Measurements from ENCODE around the gene GRIA2. TPM values are rescaled to one million over a fixed set of nuclear protein-coding genes. Genes with fewer than 3 reads are reported as not detected.

Gene GRIA2
- total RNA-seq, 1 donor from 2014 or later = 0.07 TPM

DNA sequence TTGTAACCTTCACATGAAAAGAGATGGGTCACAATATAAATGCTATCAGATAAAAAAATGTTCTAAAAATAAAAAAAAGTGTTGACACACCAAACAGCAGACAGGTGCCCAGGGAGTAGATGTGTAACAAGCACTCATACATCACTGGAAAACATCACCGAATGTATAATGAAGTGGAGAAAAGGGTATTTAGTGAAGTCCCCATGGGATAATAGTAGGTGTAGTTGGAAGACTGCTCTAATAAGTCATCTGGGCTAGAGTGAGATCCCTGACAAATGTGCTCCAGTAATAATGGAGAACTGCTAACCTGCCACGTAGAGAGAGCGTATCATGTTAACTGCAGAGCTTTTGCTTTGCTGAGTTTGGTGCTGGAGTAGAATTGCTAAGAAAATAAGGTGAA, 152.0 kb downstream of the GRIA2 start:
- DNase-seq (ENCODE audit: low spot score) = no peak
- H3K36me3 ChIP-seq = no peaks in the 10 kb centered on the region
- Mint-ChIP-seq H3K27ac (no peak overlapping the region), H3K36me3 (no peaks in the 10 kb centered on the region), H3K27me3 (ENCODE audit: insufficient read depth, low read depth) (no peaks in the 10 kb centered on the region), H3K4me3 (no peak overlapping the region), H3K9me3 (no peaks in the 10 kb centered on the region), H3K4me1 (no peaks in the 10 kb centered on the region)
- no peak overlapping the region for H3K9ac ChIP-seq
- H3K79me2 ChIP-seq (ENCODE audit: low read depth) = no peaks in the 10 kb centered on the region
- no peak overlapping the region for H3K4me2 ChIP-seq
- no peaks in the 10 kb centered on the region for H3K4me1 ChIP-seq
- H3F3A ChIP-seq (ENCODE audit: low read depth) = no peaks in the 10 kb centered on the region
- H3K9me3 ChIP-seq (ENCODE audit: low read depth) = no peaks in the 10 kb centered on the region
- TF ChIP-seq EZH2phosphoT487 (IDR thresholded peaks at IDR 0.05) (no peak), EZH2 (IDR thresholded peaks at IDR 0.05) (no peak)
- TF ChIP-seq, protein P1, sequence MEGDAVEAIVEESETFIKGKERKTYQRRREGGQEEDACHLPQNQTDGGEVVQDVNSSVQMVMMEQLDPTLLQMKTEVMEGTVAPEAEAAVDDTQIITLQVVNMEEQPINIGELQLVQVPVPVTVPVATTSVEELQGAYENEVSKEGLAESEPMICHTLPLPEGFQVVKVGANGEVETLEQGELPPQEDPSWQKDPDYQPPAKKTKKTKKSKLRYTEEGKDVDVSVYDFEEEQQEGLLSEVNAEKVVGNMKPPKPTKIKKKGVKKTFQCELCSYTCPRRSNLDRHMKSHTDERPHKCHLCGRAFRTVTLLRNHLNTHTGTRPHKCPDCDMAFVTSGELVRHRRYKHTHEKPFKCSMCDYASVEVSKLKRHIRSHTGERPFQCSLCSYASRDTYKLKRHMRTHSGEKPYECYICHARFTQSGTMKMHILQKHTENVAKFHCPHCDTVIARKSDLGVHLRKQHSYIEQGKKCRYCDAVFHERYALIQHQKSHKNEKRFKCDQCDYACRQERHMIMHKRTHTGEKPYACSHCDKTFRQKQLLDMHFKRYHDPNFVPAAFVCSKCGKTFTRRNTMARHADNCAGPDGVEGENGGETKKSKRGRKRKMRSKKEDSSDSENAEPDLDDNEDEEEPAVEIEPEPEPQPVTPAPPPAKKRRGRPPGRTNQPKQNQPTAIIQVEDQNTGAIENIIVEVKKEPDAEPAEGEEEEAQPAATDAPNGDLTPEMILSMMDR (IDR thresholded peaks at IDR 0.05) = no peak
- H3K27me3 ChIP-seq = no peaks in the 10 kb centered on the region
- no peak overlapping the region for H3K4me3 ChIP-seq
- no peaks in the 10 kb centered on the region for H4K20me1 ChIP-seq (ENCODE audit: low read depth)
- no peak overlapping the region for H3K27ac ChIP-seq
- H2AFZ ChIP-seq (replicated peaks) = no peak overlapping the region

DNA sequence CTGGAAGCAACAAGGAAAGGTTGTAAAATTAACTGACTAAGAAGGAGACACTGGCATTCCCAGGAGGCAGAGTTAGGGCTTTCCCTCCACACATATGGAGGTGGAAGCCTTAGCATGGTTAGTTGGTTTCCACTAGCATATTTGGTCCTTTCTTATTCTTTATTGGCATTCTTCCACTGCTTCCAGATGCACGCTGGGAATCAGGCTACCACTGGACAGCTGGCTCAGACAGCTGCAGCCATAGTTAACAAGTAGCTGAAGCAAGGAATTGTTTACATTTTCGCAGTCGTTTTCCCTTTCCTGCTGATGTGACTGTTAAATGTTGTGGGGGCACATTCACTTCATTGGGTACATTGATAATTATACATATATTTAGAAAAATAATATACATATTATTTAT, 169.2 kb downstream of the GRIA2 start:
- H3F3A ChIP-seq (ENCODE audit: low read depth) = no peaks in the 10 kb centered on the region
- Mint-ChIP-seq H3K9me3 (peaks cover 2% of the 10 kb centered on the region), H3K36me3 (no peaks in the 10 kb centered on the region), H3K4me1 (no peaks in the 10 kb centered on the region), H3K27me3 (ENCODE audit: insufficient read depth, low read depth) (no peaks in the 10 kb centered on the region), H3K4me3 (no peak overlapping the region), H3K27ac (no peak overlapping the region)
- H3K9ac ChIP-seq = no peak overlapping the region
- H3K9me3 ChIP-seq (ENCODE audit: low read depth) = no peaks in the 10 kb centered on the region
- no peaks in the 10 kb centered on the region for H3K36me3 ChIP-seq
- no peaks in the 10 kb centered on the region for H3K79me2 ChIP-seq (ENCODE audit: low read depth)
- no peak overlapping the region for H3K4me3 ChIP-seq
- H3K4me1 ChIP-seq = no peaks in the 10 kb centered on the region
- no peak for DNase-seq (ENCODE audit: low spot score)
- H4K20me1 ChIP-seq (ENCODE audit: low read depth) = no peaks in the 10 kb centered on the region
- no peak overlapping the region for H3K4me2 ChIP-seq
- no peak overlapping the region for H2AFZ ChIP-seq (replicated peaks)
- no peak overlapping the region for H3K27ac ChIP-seq
- H3K27me3 ChIP-seq = no peaks in the 10 kb centered on the region
- TF ChIP-seq EZH2phosphoT487 (IDR thresholded peaks at IDR 0.05) = no peak
- TF ChIP-seq EZH2 (IDR thresholded peaks at IDR 0.05) = no peak
- TF ChIP-seq, protein P1 (IDR thresholded peaks at IDR 0.05) = no peak

GRCh38 chr4:157405070-157405469, 184.5 kb downstream of the GRIA2 start:
- Histone ChIP-seq H3K79me2 (ENCODE audit: low read depth) (no peaks in the 10 kb centered on the region), H3K27me3 (no peaks in the 10 kb centered on the region), H3K4me2 (no peak overlapping the region), H3K4me1 (no peaks in the 10 kb centered on the region), H3K4me3 (no peak overlapping the region), H4K20me1 (ENCODE audit: low read depth) (no peaks in the 10 kb centered on the region), H2AFZ (replicated peaks) (no peak overlapping the region), H3K9me3 (ENCODE audit: low read depth) (no peaks in the 10 kb centered on the region), H3K36me3 (no peaks in the 10 kb centered on the region), H3F3A (ENCODE audit: low read depth) (no peaks in the 10 kb centered on the region), H3K27ac (no peak overlapping the region), H3K9ac (no peak overlapping the region)
- no peaks in the 10 kb centered on the region for H3K9me3 Mint-ChIP-seq
- H3K4me1 Mint-ChIP-seq = peaks cover 5% of the 10 kb centered on the region
- H3K27me3 Mint-ChIP-seq (ENCODE audit: insufficient read depth, low read depth) = no peaks in the 10 kb centered on the region
- H3K36me3 Mint-ChIP-seq = no peaks in the 10 kb centered on the region
- no peak for DNase-seq (ENCODE audit: low spot score)
- H3K27ac Mint-ChIP-seq = no peak overlapping the region
- TF ChIP-seq, protein P1 (IDR thresholded peaks at IDR 0.05) = no peak
- no peak for TF ChIP-seq EZH2 (IDR thresholded peaks at IDR 0.05)
- no peak for TF ChIP-seq EZH2phosphoT487 (IDR thresholded peaks at IDR 0.05)
- H3K4me3 Mint-ChIP-seq = no peak overlapping the region

Small RNA genes lying within 50 kb of the gene (small RNA-seq; reads per million reads assigned to genes)
- not detected for gene RNU6-582P

Other genes starting within 250 kb of the GRIA2 start
- gene PDGFC, start 248.9 kb upstream of the GRIA2 start, total RNA-seq (ENCODE audit: low replicate concordance) = 2.5 and 4.7 TPM in 2 replicates
- 2.7 and 6.1 TPM in 2 replicates for gene GLRB, start 144.6 kb upstream of the GRIA2 start, total RNA-seq (ENCODE audit: low replicate concordance)